Muscle layer of colon (tissue), 2 donors: Measurements from ENCODE around the gene PGK1.
"Not testable (repeated sequence)": the region's sequence is repeated elsewhere in the genome, so short reads cannot be mapped to it uniquely, and the experiment has no call there.

ENCODE experiments used
- H3K27ac ChIP-seq: one replicate; pipeline ENCODE4 v1.7.0; 2013; ENCODE audit warnings: low read depth, mild to moderate bottlenecking, low read length, moderate library complexity
- H3K27me3 ChIP-seq, 2 donors: one replicate each; pipeline ENCODE4 v1.7.0; 2013; ENCODE audit warnings: low read length in 2 of 2, mild to moderate bottlenecking in 2 of 2; ENCODE audit not compliant: insufficient read depth in 2 of 2, control insufficient read depth in 1 of 2
- H3K36me3 ChIP-seq: one replicate; pipeline ENCODE4 v1.7.0; 2013; ENCODE audit warnings: mild to moderate bottlenecking, low read length; ENCODE audit not compliant: insufficient read depth
- H3K4me1 ChIP-seq: one replicate; pipeline ENCODE4 v1.7.0; 2013; ENCODE audit warnings: mild to moderate bottlenecking, low read length; ENCODE audit not compliant: insufficient read depth
- H3K4me3 ChIP-seq, 2 donors: one replicate each; pipeline ENCODE4 v1.7.0; 2013; ENCODE audit warnings: low read length in 2 of 2, low read depth in 1 of 2, mild to moderate bottlenecking in 1 of 2, moderate library complexity in 1 of 2
- H3K9ac ChIP-seq: one replicate; pipeline ENCODE4 v1.7.0; 2013; ENCODE audit warnings: low read length
- H3K9me3 ChIP-seq: one replicate; pipeline ENCODE4 v1.7.0; 2013; ENCODE audit warnings: mild to moderate bottlenecking, low read length
- donor health status: abdominal sarcoma.
- donor health status: Adenocarcinoma of cecum.

Gene PGK1

GRCh38 chrX:78147002-78147540, 43.0 kb downstream of the PGK1 start:
- not testable (repeated sequence) for H3K27ac ChIP-seq, H3K4me3 ChIP-seq, H3K9me3 ChIP-seq, H3K4me1 ChIP-seq, H3K36me3 ChIP-seq, H3K9ac ChIP-seq, H3K27me3 ChIP-seq

- H3K9ac ChIP-seq, H3K36me3 ChIP-seq, H3K9me3 ChIP-seq, H3K4me3 ChIP-seq, H3K4me1 ChIP-seq, H3K27me3 ChIP-seq, H3K27ac ChIP-seq: not testable (repeated sequence)
Measured at GRCh38 chrX:78157373-78157772, 53.3 kb downstream of the PGK1 start.

- H3K36me3 ChIP-seq, H3K27me3 ChIP-seq, H3K9me3 ChIP-seq, H3K4me1 ChIP-seq, H3K27ac ChIP-seq, H3K9ac ChIP-seq, H3K4me3 ChIP-seq: not testable (repeated sequence)
Measured at GRCh38 chrX:78157846-78158245, 53.8 kb downstream of the PGK1 start.

GRCh38 chrX:78160711-78161110, 56.7 kb downstream of the PGK1 start:
- H3K9me3 ChIP-seq, H3K27me3 ChIP-seq, H3K36me3 ChIP-seq, H3K9ac ChIP-seq, H3K4me3 ChIP-seq, H3K27ac ChIP-seq, H3K4me1 ChIP-seq: not testable (repeated sequence)

- H3K9ac ChIP-seq, H3K27ac ChIP-seq, H3K9me3 ChIP-seq, H3K27me3 ChIP-seq, H3K36me3 ChIP-seq, H3K4me3 ChIP-seq, H3K4me1 ChIP-seq: not testable (repeated sequence)
Measured at GRCh38 chrX:78163175-78163574, 59.1 kb downstream of the PGK1 start.

- Histone ChIP-seq H3K36me3 (no peaks in the 10 kb centered on the region), H3K4me3 (no peak overlapping the region), H3K27ac (no peak overlapping the region), H3K27me3 (no peaks in the 10 kb centered on the region), H3K9ac (no peak overlapping the region), H3K4me1 (no peaks in the 10 kb centered on the region), H3K9me3 (no peaks in the 10 kb centered on the region)
Measured at GRCh38 chrX:78165425-78165824, 61.4 kb downstream of the PGK1 start.

GRCh38 chrX:78168065-78168464, 64.0 kb downstream of the PGK1 start:
- Histone ChIP-seq H3K9me3 (no peaks in the 10 kb centered on the region), H3K27me3 (no peaks in the 10 kb centered on the region), H3K36me3 (no peaks in the 10 kb centered on the region), H3K4me1 (no peaks in the 10 kb centered on the region), H3K9ac (no peak overlapping the region), H3K27ac (no peak overlapping the region), H3K4me3 (no peak overlapping the region)
